Measurements from ENCODE around the gene SNX25.
A peak's percentile ranks its signal among the peaks of the same experiment; 100 is the strongest.

SNX25 gene

DNA sequence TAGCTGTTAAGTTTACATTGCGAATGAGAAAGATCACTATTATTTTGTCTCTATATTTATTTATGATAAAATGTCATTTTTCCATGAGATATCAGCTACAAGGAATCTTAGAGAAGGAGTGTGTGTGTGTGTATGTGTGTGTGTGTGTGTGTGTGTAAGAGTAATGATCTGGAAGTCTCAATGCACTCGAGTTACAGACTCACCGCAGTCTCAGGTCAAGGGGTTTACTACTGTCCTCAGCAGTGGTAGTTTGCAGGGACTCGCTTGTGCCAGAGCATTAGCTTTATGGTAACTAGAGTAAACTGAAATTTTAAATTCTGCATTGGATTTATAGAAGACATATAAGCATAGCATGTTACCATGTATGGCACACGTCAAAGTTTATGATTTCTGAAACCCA, 155.5 kb downstream of the SNX25 start (continued):
- TF ChIP-seq ZNF274 (IDR thresholded peaks at IDR 0.05; ENCODE audit: low read length) (no peak), ZNF274 (tag by site-specific recombination; IDR thresholded peaks at IDR 0.05; ENCODE audit: borderline replicate concordance) (no peak), ZNF501 (tag by site-specific recombination; IDR thresholded peaks at IDR 0.05) (no peak), ZNF121 (tag by site-specific recombination; IDR thresholded peaks at IDR 0.05) (no peak), MZF1 (tag by site-specific recombination; IDR thresholded peaks at IDR 0.05; ENCODE audit: borderline replicate concordance) (no peak), ZNF600 (tag by site-specific recombination; IDR thresholded peaks at IDR 0.05) (no peak), ZFP41 (tag by site-specific recombination; IDR thresholded peaks at IDR 0.05; ENCODE audit: borderline replicate concordance) (no peak), ZNF623 (tag by site-specific recombination; IDR thresholded peaks at IDR 0.05) (no peak), ZSCAN4 (tag by site-specific recombination; IDR thresholded peaks at IDR 0.05) (no peak), ZNF624 (tag by site-specific recombination; IDR thresholded peaks at IDR 0.05) (no peak), ZFP3 (tag by site-specific recombination; IDR thresholded peaks at IDR 0.05; ENCODE audit: low read depth) (no peak), ZNF398 (tag by site-specific recombination; IDR thresholded peaks at IDR 0.05) (no peak), ZNF280D (tag by site-specific recombination; IDR thresholded peaks at IDR 0.05) (no peak)

DNA sequence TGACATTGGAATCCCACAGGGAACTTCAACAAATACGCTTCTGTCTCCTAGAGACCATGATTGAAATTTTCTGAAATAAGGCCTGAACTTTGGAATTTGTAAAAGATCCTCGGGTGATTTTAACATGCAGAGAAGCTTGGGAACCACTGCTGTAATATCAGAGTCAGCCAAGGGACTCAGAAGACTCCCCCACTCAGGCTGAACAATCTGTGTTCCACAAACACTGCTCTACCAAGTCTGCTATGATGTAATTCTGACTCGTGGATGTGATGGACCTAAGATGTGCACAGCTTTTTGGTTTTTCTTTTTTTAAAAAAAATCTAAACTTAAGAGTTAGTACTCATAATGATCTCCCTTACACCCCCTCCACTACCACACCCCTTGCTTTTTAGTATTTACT, 160.3 kb downstream of the SNX25 start:
- TF ChIP-seq ZNF16 (tag by site-specific recombination; IDR thresholded peaks at IDR 0.05; ENCODE audit: low read depth) (no peak), PRDM10 (tag by site-specific recombination; IDR thresholded peaks at IDR 0.05) (peak; percentile 38; the same call in 1 of the 2 replicates)
- Histone ChIP-seq H3K4me1 (ENCODE audit: control insufficient read depth, insufficient read depth, low read length) (no peaks in the 10 kb centered on the region), H3K9me3 (ENCODE audit: control insufficient read depth, insufficient read depth, low read depth, low read length) (no peaks in the 10 kb centered on the region), H3K36me3 (ENCODE audit: control insufficient read depth in 2 of 2, insufficient read depth in 1 of 2, low read length in 2 of 2) (peaks cover 0 to 34% of the 10 kb centered on the region in 2 experiments; a peak in 2 of 3 replicates), H3K4me3 (ENCODE audit: low read depth, low read length) (no peak overlapping the region), H3K27ac (ENCODE audit: extremely low read depth, low read depth, low read length) (no peak overlapping the region)
- ChIA-PET CTCF (no interaction called here), POLR2A (no interaction called here)
